ENCODE data around the gene DDR1. TPM values are rescaled to one million over a fixed set of nuclear protein-coding genes. Genes with fewer than 3 reads are reported as not detected.

The DDR1 gene
- polyA plus RNA-seq, 1 donor from 2014 or later, result 196 TPM

DNA sequence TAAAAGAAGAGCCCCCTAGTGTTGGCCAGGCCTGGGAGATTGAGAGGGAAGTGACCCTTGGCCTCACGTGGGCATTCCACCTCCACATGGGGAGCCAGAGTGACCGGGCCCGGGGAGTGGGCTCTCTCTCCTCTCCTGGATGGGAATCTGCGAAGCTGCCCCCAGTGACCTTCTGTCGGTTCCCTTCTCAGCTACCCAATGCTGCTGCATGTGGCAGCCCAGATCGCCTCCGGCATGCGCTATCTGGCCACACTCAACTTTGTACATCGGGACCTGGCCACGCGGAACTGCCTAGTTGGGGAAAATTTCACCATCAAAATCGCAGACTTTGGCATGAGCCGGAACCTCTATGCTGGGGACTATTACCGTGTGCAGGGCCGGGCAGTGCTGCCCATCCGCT lies 13.6 kb downstream of the DDR1 start:
- peaks cover 4% of the 10 kb centered on the region for H3K36me3 ChIP-seq (ENCODE audit: insufficient read depth, low read length)
- H3K4me2 ChIP-seq (ENCODE audit: low read length), result no peak overlapping the region
- H3K4me3 ChIP-seq (ENCODE audit: low read length), result no peak overlapping the region
- H2AFZ ChIP-seq (ENCODE audit: low read depth, low read length), result no peak overlapping the region
- no peaks in the 10 kb centered on the region for H3K79me2 ChIP-seq (replicated peaks; ENCODE audit: insufficient read depth, low read length)
- no peaks in the 10 kb centered on the region for H3K27me3 ChIP-seq (ENCODE audit: insufficient read depth, low read depth, low read length)
- H4K20me1 ChIP-seq (ENCODE audit: insufficient read depth), result no peaks in the 10 kb centered on the region
- TF ChIP-seq MXI1 (conservative IDR thresholded peaks at IDR 0.05; ENCODE audit: poor library complexity, severe bottlenecking), result no peak
- no peak for TF ChIP-seq SMC3 (conservative IDR thresholded peaks at IDR 0.05; ENCODE audit: poor library complexity)
- no peak for TF ChIP-seq EZH2 (IDR thresholded peaks at IDR 0.05; ENCODE audit: borderline replicate concordance, insufficient read depth, low read length, poor library complexity, severe bottlenecking)
- TF ChIP-seq EP300 (conservative IDR thresholded peaks at IDR 0.05; ENCODE audit: poor library complexity, severe bottlenecking), result no peak
- H3K9me3 ChIP-seq (ENCODE audit: low read length), result no peaks in the 10 kb centered on the region
- no peaks in the 10 kb centered on the region for H3K9me2 ChIP-seq (ENCODE audit: insufficient read depth, low read length)
- no peaks in the 10 kb centered on the region for H3F3A ChIP-seq (ENCODE audit: insufficient read depth, low read length, poor library complexity, severe bottlenecking)
- H3K9ac ChIP-seq (ENCODE audit: low read length), result no peak overlapping the region
- H3K27ac ChIP-seq (ENCODE audit: low read length), result no peak overlapping the region

DNA sequence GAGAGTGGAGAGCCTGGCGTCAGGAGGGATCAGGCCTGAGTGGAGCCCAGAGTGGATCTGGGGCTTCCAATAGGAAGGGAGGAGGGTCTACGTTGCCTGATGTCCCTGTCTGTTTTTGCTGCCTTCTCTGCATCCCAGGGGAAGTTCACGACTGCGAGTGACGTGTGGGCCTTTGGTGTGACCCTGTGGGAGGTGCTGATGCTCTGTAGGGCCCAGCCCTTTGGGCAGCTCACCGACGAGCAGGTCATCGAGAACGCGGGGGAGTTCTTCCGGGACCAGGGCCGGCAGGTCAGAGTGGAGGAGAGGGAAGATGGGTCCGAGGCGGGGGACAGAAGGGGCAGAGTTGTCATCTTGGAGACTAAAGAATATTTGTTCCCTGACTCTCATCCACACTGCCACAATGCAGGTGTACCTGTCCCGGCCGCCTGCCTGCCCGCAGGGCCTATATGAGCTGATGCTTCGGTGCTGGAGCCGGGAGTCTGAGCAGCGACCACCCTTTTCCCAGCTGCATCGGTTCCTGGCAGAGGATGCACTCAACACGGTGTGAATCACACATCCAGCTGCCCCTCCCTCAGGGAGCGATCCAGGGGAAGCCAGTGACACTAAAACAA lies 14.5 kb downstream of the DDR1 start:
- H4K20me1 ChIP-seq (ENCODE audit: insufficient read depth), result no peaks in the 10 kb centered on the region
- no peak overlapping the region for H3K27ac ChIP-seq (ENCODE audit: low read length)
- H2AFZ ChIP-seq (ENCODE audit: low read depth, low read length), result no peak overlapping the region
- no peak overlapping the region for H3K9ac ChIP-seq (ENCODE audit: low read length)
- no peaks in the 10 kb centered on the region for H3K9me3 ChIP-seq (ENCODE audit: low read length)
- TF ChIP-seq TAF1 (IDR thresholded peaks at IDR 0.05; ENCODE audit: low read depth), result no peak
- TF ChIP-seq EZH2 (IDR thresholded peaks at IDR 0.05; ENCODE audit: borderline replicate concordance, insufficient read depth, low read length, poor library complexity, severe bottlenecking), result no peak
- no peak for TF ChIP-seq EP300 (conservative IDR thresholded peaks at IDR 0.05; ENCODE audit: poor library complexity, severe bottlenecking)
- TF ChIP-seq SMC3 (conservative IDR thresholded peaks at IDR 0.05; ENCODE audit: poor library complexity), result no peak
- no peak for TF ChIP-seq POLR2AphosphoS5 (IDR thresholded peaks at IDR 0.05)
- TF ChIP-seq, protein P1, sequence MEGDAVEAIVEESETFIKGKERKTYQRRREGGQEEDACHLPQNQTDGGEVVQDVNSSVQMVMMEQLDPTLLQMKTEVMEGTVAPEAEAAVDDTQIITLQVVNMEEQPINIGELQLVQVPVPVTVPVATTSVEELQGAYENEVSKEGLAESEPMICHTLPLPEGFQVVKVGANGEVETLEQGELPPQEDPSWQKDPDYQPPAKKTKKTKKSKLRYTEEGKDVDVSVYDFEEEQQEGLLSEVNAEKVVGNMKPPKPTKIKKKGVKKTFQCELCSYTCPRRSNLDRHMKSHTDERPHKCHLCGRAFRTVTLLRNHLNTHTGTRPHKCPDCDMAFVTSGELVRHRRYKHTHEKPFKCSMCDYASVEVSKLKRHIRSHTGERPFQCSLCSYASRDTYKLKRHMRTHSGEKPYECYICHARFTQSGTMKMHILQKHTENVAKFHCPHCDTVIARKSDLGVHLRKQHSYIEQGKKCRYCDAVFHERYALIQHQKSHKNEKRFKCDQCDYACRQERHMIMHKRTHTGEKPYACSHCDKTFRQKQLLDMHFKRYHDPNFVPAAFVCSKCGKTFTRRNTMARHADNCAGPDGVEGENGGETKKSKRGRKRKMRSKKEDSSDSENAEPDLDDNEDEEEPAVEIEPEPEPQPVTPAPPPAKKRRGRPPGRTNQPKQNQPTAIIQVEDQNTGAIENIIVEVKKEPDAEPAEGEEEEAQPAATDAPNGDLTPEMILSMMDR (IDR thresholded peaks at IDR 0.05; ENCODE audit: poor library complexity, severe bottlenecking), result no peak
- no peak for TF ChIP-seq MXI1 (conservative IDR thresholded peaks at IDR 0.05; ENCODE audit: poor library complexity, severe bottlenecking)
- TF ChIP-seq, protein P2, sequence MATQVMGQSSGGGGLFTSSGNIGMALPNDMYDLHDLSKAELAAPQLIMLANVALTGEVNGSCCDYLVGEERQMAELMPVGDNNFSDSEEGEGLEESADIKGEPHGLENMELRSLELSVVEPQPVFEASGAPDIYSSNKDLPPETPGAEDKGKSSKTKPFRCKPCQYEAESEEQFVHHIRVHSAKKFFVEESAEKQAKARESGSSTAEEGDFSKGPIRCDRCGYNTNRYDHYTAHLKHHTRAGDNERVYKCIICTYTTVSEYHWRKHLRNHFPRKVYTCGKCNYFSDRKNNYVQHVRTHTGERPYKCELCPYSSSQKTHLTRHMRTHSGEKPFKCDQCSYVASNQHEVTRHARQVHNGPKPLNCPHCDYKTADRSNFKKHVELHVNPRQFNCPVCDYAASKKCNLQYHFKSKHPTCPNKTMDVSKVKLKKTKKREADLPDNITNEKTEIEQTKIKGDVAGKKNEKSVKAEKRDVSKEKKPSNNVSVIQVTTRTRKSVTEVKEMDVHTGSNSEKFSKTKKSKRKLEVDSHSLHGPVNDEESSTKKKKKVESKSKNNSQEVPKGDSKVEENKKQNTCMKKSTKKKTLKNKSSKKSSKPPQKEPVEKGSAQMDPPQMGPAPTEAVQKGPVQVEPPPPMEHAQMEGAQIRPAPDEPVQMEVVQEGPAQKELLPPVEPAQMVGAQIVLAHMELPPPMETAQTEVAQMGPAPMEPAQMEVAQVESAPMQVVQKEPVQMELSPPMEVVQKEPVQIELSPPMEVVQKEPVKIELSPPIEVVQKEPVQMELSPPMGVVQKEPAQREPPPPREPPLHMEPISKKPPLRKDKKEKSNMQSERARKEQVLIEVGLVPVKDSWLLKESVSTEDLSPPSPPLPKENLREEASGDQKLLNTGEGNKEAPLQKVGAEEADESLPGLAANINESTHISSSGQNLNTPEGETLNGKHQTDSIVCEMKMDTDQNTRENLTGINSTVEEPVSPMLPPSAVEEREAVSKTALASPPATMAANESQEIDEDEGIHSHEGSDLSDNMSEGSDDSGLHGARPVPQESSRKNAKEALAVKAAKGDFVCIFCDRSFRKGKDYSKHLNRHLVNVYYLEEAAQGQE (IDR thresholded peaks at IDR 0.05; ENCODE audit: borderline replicate concordance), result no peak
- no peak for TF ChIP-seq RAD21 (conservative IDR thresholded peaks at IDR 0.05)
- H3K27me3 ChIP-seq (ENCODE audit: insufficient read depth, low read depth, low read length), result no peaks in the 10 kb centered on the region
- no peaks in the 10 kb centered on the region for H3K9me2 ChIP-seq (ENCODE audit: insufficient read depth, low read length)
- no peaks in the 10 kb centered on the region for H3K79me2 ChIP-seq (replicated peaks; ENCODE audit: insufficient read depth, low read length)
- H3K36me3 ChIP-seq (ENCODE audit: insufficient read depth, low read length), result peaks cover 4% of the 10 kb centered on the region
- H3K4me3 ChIP-seq (ENCODE audit: low read length), result no peak overlapping the region
- H3F3A ChIP-seq (ENCODE audit: insufficient read depth, low read length, poor library complexity, severe bottlenecking), result no peaks in the 10 kb centered on the region
- no peak overlapping the region for H3K4me2 ChIP-seq (ENCODE audit: low read length)
